Ovary (tissue), 9 donors: Measurements from ENCODE around the gene GTF2F1. TPM values are rescaled to one million over a fixed set of nuclear protein-coding genes. Genes with fewer than 3 reads are reported as not detected.
"Not testable (repeated sequence)": the region's sequence is repeated elsewhere in the genome, so short reads cannot be mapped to it uniquely, and the experiment has no call there.

ENCODE experiments used
- DNase-seq, 5 donors: peaks; one replicate each; pipeline ENCODE4 v3.0.0-alpha.2; 2019 to 2020
- H3K27ac ChIP-seq, 2 donors: fragments of 200-600 bp; one replicate each; pipeline versions ENCODE4 v1.5.1 to v1.8.0; 2019 to 2022
- H3K27me3 ChIP-seq: fragments of 200-600 bp; one replicate; pipeline ENCODE4 v1.8.0; 2022
- H3K36me3 ChIP-seq: fragments of 200-600 bp; sonication (generic); one replicate; pipeline ENCODE4 v1.5.1; 2019
- H3K4me1 ChIP-seq: one replicate; pipeline ENCODE4 v1.8.1; 2013; ENCODE audit warnings: mild to moderate bottlenecking, moderate library complexity; ENCODE audit not compliant: insufficient read depth
- H3K4me3 ChIP-seq: fragments of 200-600 bp; sonication (generic); one replicate; pipeline ENCODE4 v1.5.1; 2017
- H3K9me3 ChIP-seq, 2 donors: fragments of 200-600 bp in 1 of 2; sonication (generic) in 1 of 2; one replicate each; pipeline versions ENCODE4 v1.5.1 to v1.8.1; 2013 to 2019; ENCODE audit warnings: mild to moderate bottlenecking in 1 of 2, moderate library complexity in 1 of 2
- CTCF ChIP-seq, 3 donors: fragments of 450-650 bp in 2 of 3; fragments of 200-600 bp in 1 of 3; IDR thresholded peaks; one replicate each; pipeline versions ENCODE4 v1.5.1 to v1.8.0; 2016 to 2022; ENCODE audit warnings: antibody characterized with exemption in 3 of 3, mild to moderate bottlenecking in 1 of 3
- EP300 ChIP-seq: sonication (generic); formaldehyde crosslinking; IDR thresholded peaks from one replicate; pipeline ENCODE4 v1.6.1; 2017; ENCODE audit warnings: antibody characterized with exemption
- POLR2A ChIP-seq: fragments of 450-650 bp; IDR thresholded peaks from one replicate; pipeline ENCODE4 v1.6.1; 2017; ENCODE audit warnings: antibody characterized with exemption, mild to moderate bottlenecking, moderate library complexity
- WGBS, 3 donors: extraction: QIAGEN DNeasy Blood & Tissue Kit in 1 of 3; methylation state at CpG; one replicate each; pipeline versions ENCODE4 v1.1.5 to v1.1.7; 2013 to 2017; 5-methylcytosine and 5-hydroxymethylcytosine counted together
- intact Hi-C, 4 donors: fragments of 100-400 bp; cut with DNase I; formaldehyde crosslinking; loops; one replicate each; pipeline versions ENCODE4 v1.11.0 to v1.15.1; 2022 to 2023
- polyA plus RNA-seq, 2 donors: library from polyadenylated mRNA; stranded (reverse); fragments of 200-250 nt in 1 of 2; fragments of 350-450 nt in 1 of 2; fragmentation: Illumina TruSeq in 1 of 2; extraction: RNeasy Lipid Tissue Mini Kit (QIAGEN cat#74804) in 1 of 2; gene quantifications; one replicate each; pipeline ENCODE4 v1.2.3, GENCODE V29; 2013 to 2014
- total RNA-seq, 7 donors: library from RNA; depleted of rRNA in 2 of 7; stranded (reverse); fragments of >200 nt in 2 of 7; fragmentation: NEBNext Ultra II Directional in 3 of 7; extraction: Animal tissue kit (Norgen Biotek cat#: 25700) in 3 of 7; gene quantifications; one replicate each; pipeline versions ENCODE4 v1.1.0 to v1.2.4, GENCODE V29; 2016 to 2023
- donor health status: DM: no; HTN: no; CAD: no; lungs with moderate emphysema.
- donor health status: DM: no; HTN: no; CAD: no.
- donor health status: Bipolar disorder and iron deficiency.
- donor health status: DM: yes; HTN: yes; CAD: no.
- donor health status: DM: no; HTN: no; CAD: no.
- donor health status: DM: yes; HTN: yes; CAD: no.

The GTF2F1 gene
- total and polyA plus RNA-seq, 9 donors: 41.2 to 95.0 (median 66.9) TPM

GRCh38 chr19:6429419-6430221 is 36.7 kb upstream of the GTF2F1 start:
- no peak overlapping the region for H3K4me3 ChIP-seq
- H3K27ac ChIP-seq: no peak overlapping the region
- no peaks in the 10 kb centered on the region for H3K27me3 ChIP-seq
- H3K4me1 ChIP-seq: no peaks in the 10 kb centered on the region
- no peaks in the 10 kb centered on the region for H3K36me3 ChIP-seq
- 49 to 64% (median 54%) methylated on average over 20 of the region's 20 CpGs for WGBS, 3 donors
- TF ChIP-seq EP300 (no peak), CTCF (IDR thresholded peaks at IDR 0.05) (no peak), POLR2A (no peak)
- DNase-seq: no peak
- intact Hi-C loops: loop anchor here in 1 of 4 donors (10.0 kb wide), 1 partner anchor 55 kb away; the partner anchor contains the start of genes ALKBH7 and PSPN
- H3K9me3 ChIP-seq: no peaks in the 10 kb centered on the region

GRCh38 chr19:6428692-6429418 is 35.9 kb upstream of the GTF2F1 start:
- not testable (repeated sequence) for H3K4me1 ChIP-seq, H3K27me3 ChIP-seq, DNase-seq, H3K9me3 ChIP-seq, H3K36me3 ChIP-seq, H3K27ac ChIP-seq, H3K4me3 ChIP-seq
- 82 to 92% (median 85%) methylated on average over 2 of the region's 2 CpGs for WGBS, 3 donors
- intact Hi-C loops: loop anchor here in 1 of 4 donors (10.0 kb wide), 1 partner anchor 54 kb away; the partner anchor contains the start of genes ALKBH7 and PSPN

GRCh38 chr19:6427131-6427530 is 34.2 kb upstream of the GTF2F1 start:
- intact Hi-C loops: loop anchor here in 1 of 4 donors (10.0 kb wide), 1 partner anchor 52 kb away; the partner anchor contains the start of genes ALKBH7 and PSPN
- Histone ChIP-seq H3K4me3 (no peak overlapping the region), H3K9me3 (no peaks in the 10 kb centered on the region), H3K4me1 (peaks cover 4% of the 10 kb centered on the region), H3K27me3 (no peaks in the 10 kb centered on the region), H3K36me3 (no peaks in the 10 kb centered on the region), H3K27ac (no peak overlapping the region)
- peak in 1 of 5 donors; percentile 35 for DNase-seq
- no peak for TF ChIP-seq CTCF (IDR thresholded peaks at IDR 0.05)
- 92 to 94% (median 92%) methylated on average over 18 of the region's 18 CpGs for WGBS, 3 donors

- no peaks in the 10 kb centered on the region for H3K27me3 ChIP-seq
- peak in 3 of 5 donors; percentile 31 to 53 (median 40) for DNase-seq
- intact Hi-C loops: loop anchor here in 1 of 4 donors (10.0 kb wide), 1 partner anchor 51 kb away; the partner anchor contains the start of genes ALKBH7 and PSPN
- peak in 1 of 3 donors; percentile 13 for TF ChIP-seq CTCF (IDR thresholded peaks at IDR 0.05)
- no peak for TF ChIP-seq POLR2A
- peak overlapping the region; percentile 40 to 89 for H3K27ac ChIP-seq
- peak overlapping the region; percentile 12 for H3K4me3 ChIP-seq
- no peaks in the 10 kb centered on the region for H3K36me3 ChIP-seq
- no peaks in the 10 kb centered on the region for H3K9me3 ChIP-seq
- H3K4me1 ChIP-seq: peaks cover 4% of the 10 kb centered on the region
- 89 to 92% (median 91%) methylated on average over 21 of the region's 21 CpGs for WGBS, 3 donors
These were observed 33.0 kb upstream of the GTF2F1 start for GRCh38 chr19:6425732-6426620.
